ENCODE results near the gene SFT2D3. TPM values are rescaled to one million over a fixed set of nuclear protein-coding genes. Genes with fewer than 3 reads are reported as not detected.

The SFT2D3 gene
- total RNA-seq, 1 experiment from 2014 or later, result 12.2 TPM

GRCh38 chr2:127697482-127698180, 3.7 kb upstream of the SFT2D3 start:
- intact Hi-C loops (cut with micrococcal nuclease; ENCODE audit: unreplicated experiment), result no loop called here
- H3K4me1 ChIP-seq, result peaks cover 3% of the 10 kb centered on the region
- H3K4me3 Mint-ChIP-seq (ENCODE audit: unreplicated experiment), result no peak overlapping the region

DNA sequence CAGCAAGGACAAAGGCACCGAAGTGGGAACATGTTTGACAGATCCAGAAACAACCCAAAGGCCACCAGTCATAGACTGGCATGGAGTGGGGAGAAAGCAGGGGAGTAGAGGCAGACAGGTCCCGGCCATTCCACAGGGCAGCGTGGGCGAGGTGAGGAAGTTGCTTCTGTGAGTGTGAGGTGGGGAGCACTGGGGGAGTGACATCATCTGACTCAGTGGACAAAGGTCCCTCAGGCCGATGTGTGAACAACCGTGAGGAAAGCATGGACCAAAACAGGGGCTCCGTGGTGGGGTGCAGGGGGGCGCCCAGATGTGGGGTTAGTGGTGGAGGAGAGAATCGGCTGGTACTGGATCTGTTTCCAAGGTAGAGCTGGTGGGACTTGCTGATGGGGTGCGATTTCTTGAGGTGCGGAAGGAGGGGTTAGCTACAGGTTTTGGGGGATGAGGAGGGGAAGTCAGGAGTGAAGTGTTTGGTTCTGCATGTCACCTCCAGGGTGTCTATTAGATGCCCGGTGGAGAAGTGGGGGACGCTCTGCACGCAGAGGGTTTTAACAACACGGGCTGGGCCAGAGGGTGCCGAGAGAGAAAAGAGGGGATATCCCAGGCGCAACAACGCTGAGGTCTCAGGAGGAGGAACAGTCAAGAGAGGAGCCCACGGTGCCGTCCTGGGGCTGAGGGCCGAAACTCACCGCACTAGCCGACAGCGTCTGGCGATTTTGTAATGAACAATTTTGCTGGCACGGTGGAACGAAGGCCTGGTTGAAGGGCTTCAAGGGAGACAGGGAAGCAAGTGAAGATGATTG, 2.5 kb upstream of the SFT2D3 start:
- ChIA-PET POLR2A (no interaction called here), CTCF (no interaction called here)
- intact Hi-C loops (cut with micrococcal nuclease; ENCODE audit: unreplicated experiment), result no loop called here
- Histone ChIP-seq H3K36me3 (ENCODE audit: control insufficient read depth, insufficient read depth, low read length) (peaks cover 2% of the 10 kb centered on the region; the same call in 1 of the 2 replicates), H3K4me3 (ENCODE audit: low read depth, low read length) (no peak overlapping the region), H3K27me3 (replicated peaks; ENCODE audit: control insufficient read depth, insufficient read depth, low read length) (no peaks in the 10 kb centered on the region), H3K9me3 (no peaks in the 10 kb centered on the region), H3K4me1 (peaks cover 10% of the 10 kb centered on the region)
- no peak for TF ChIP-seq CTCF (IDR thresholded peaks at IDR 0.05; ENCODE audit: insufficient read depth in 1 of 2, low read depth in 1 of 2, low read length in 1 of 2, severe bottlenecking in 1 of 2, unreplicated experiment in 1 of 2)
- peak overlapping the region; percentile 3 for H3K4me3 Mint-ChIP-seq (ENCODE audit: unreplicated experiment)
- H3K9me3 Mint-ChIP-seq (ENCODE audit: unreplicated experiment), result no peaks in the 10 kb centered on the region
- peak overlapping the region; percentile 53 for H3K27ac Mint-ChIP-seq (ENCODE audit: unreplicated experiment)
- peaks cover 16% of the 10 kb centered on the region for H3K4me1 Mint-ChIP-seq (ENCODE audit: low read depth, unreplicated experiment)
- H3K27me3 Mint-ChIP-seq (ENCODE audit: insufficient read depth, unreplicated experiment), result no peaks in the 10 kb centered on the region
- peaks cover 37% of the 10 kb centered on the region for H3K36me3 Mint-ChIP-seq (ENCODE audit: insufficient read depth, unreplicated experiment)
- no peak for DNase-seq
- no TSS peak for BruUV-seq (replicated peaks)

More at GRCh38 chr2:127697482-127698180, 3.7 kb upstream of the SFT2D3 start:
- BruUV-seq (replicated peaks), result no TSS peak
- CTCF ChIA-PET, result no interaction called here
- H3K9me3 ChIP-seq, result 0 out of 2 replicates have a peak, but pooled peaks cover 2% of the 10 kb centered on the region
- H3K36me3 Mint-ChIP-seq (ENCODE audit: insufficient read depth, unreplicated experiment), result peaks cover 37% of the 10 kb centered on the region
- H3K27me3 Mint-ChIP-seq (ENCODE audit: insufficient read depth, unreplicated experiment), result no peaks in the 10 kb centered on the region
- H3K36me3 ChIP-seq (ENCODE audit: control insufficient read depth, insufficient read depth, low read length), result no peaks in the 10 kb centered on the region
- no peaks in the 10 kb centered on the region for H3K9me3 Mint-ChIP-seq (ENCODE audit: unreplicated experiment)
- H3K27me3 ChIP-seq (replicated peaks; ENCODE audit: control insufficient read depth, insufficient read depth, low read length), result no peaks in the 10 kb centered on the region
- TF ChIP-seq CTCF (IDR thresholded peaks at IDR 0.05; ENCODE audit: insufficient read depth in 1 of 2, low read depth in 1 of 2, low read length in 1 of 2, severe bottlenecking in 1 of 2, unreplicated experiment in 1 of 2), result no peak
- POLR2A ChIA-PET, result no interaction called here
- no peak for DNase-seq
- H3K4me1 Mint-ChIP-seq (ENCODE audit: low read depth, unreplicated experiment), result peaks cover 15% of the 10 kb centered on the region
- H3K4me3 ChIP-seq (ENCODE audit: low read depth, low read length), result no peak overlapping the region
- H3K27ac Mint-ChIP-seq (ENCODE audit: unreplicated experiment), result no peak overlapping the region

- peak in 1 of 2 experiments; percentile 41 for TF ChIP-seq CTCF (IDR thresholded peaks at IDR 0.05; ENCODE audit: insufficient read depth in 1 of 2, low read depth in 1 of 2, low read length in 1 of 2, severe bottlenecking in 1 of 2, unreplicated experiment in 1 of 2)
- H3K4me3 ChIP-seq (ENCODE audit: low read depth, low read length), result peak overlapping the region; percentile 51
- H3K9me3 Mint-ChIP-seq (ENCODE audit: unreplicated experiment), result no peaks in the 10 kb centered on the region
- H3K36me3 ChIP-seq (ENCODE audit: control insufficient read depth, insufficient read depth, low read length), result peaks cover 2% of the 10 kb centered on the region; the same call in 1 of the 2 replicates
- peaks cover 10% of the 10 kb centered on the region for H3K4me1 ChIP-seq
- H3K27me3 ChIP-seq (replicated peaks; ENCODE audit: control insufficient read depth, insufficient read depth, low read length), result no peaks in the 10 kb centered on the region
- TSS peak; percentile 86 for BruUV-seq (replicated peaks)
- intact Hi-C loops (cut with micrococcal nuclease; ENCODE audit: unreplicated experiment), result loop anchor here (1.0 to 5.0 kb wide), 3 partner anchors 35 to 173 kb away; partner anchors contain the start of genes IWS1 and WDR33
- peak; percentile 96 to 98 for DNase-seq
- H3K9me3 ChIP-seq, result no peaks in the 10 kb centered on the region
- H3K4me1 Mint-ChIP-seq (ENCODE audit: low read depth, unreplicated experiment), result peaks cover 16% of the 10 kb centered on the region
- peak overlapping the region; percentile 99 for H3K27ac Mint-ChIP-seq (ENCODE audit: unreplicated experiment)
- CTCF ChIA-PET, result interaction anchor here (0.7 to 1.8 kb wide), 6 partner anchors 18 to 504 kb away, joined by 3 to 6 read pairs (median 4); partner anchors contain the start of gene LIMS2
- H3K27me3 Mint-ChIP-seq (ENCODE audit: insufficient read depth, unreplicated experiment), result no peaks in the 10 kb centered on the region
- H3K36me3 Mint-ChIP-seq (ENCODE audit: insufficient read depth, unreplicated experiment), result peaks cover 55% of the 10 kb centered on the region
- peak overlapping the region; percentile 98 for H3K4me3 Mint-ChIP-seq (ENCODE audit: unreplicated experiment)
- POLR2A ChIA-PET, result interaction anchor here (0.5 to 2.7 kb wide), 8 partner anchors 23 to 407 kb away, joined by 3 to 27 read pairs (median 4); partner anchors contain the start of genes ERCC3, IWS1, LIMS2 and WDR33
Measured at GRCh38 chr2:127700527-127701192, 637 bp upstream of the SFT2D3 start.

All from Caco-2 (cell line).